Suprapubic skin (tissue), 3 donors: ENCODE results near the gene ENTPD5.

Source experiments
- CTCF ChIP-seq, 2 donors: fragments of 200-600 bp in 1 of 2; fragments of 450-650 bp in 1 of 2; sonication (generic) in 1 of 2; IDR thresholded peaks; one replicate each; pipeline ENCODE4 v1.5.1; 2016 to 2019; ENCODE audit warnings: antibody characterized with exemption in 2 of 2, mild to moderate bottlenecking in 1 of 2, moderate library complexity in 1 of 2
- EP300 ChIP-seq: sonication (generic); formaldehyde crosslinking; IDR thresholded peaks from one replicate; pipeline ENCODE4 v1.6.1; 2017; ENCODE audit warnings: antibody characterized with exemption
- POLR2A ChIP-seq, 2 donors: fragments of 450-650 bp; IDR thresholded peaks; one replicate each; pipeline ENCODE4 v1.6.1; 2017; ENCODE audit warnings: antibody characterized with exemption in 2 of 2, mild to moderate bottlenecking in 2 of 2, moderate library complexity in 2 of 2

- TF ChIP-seq POLR2A (IDR thresholded peaks at IDR 0.05) (no peak), EP300 (no peak), CTCF (IDR thresholded peaks at IDR 0.05) (no peak)
These were observed 21.8 kb downstream of the ENTPD5 start for GRCh38 chr14:73997108-73997943.
